HEK293 (cell line): ENCODE results near the gene TMEM120A.

Source experiments
- CTCF ChIA-PET: fragments of 350-600 bp; formaldehyde crosslinking; extraction: SDS; loops from one replicate; lab custom pipeline; 2021; ENCODE audit warnings: antibody characterized with exemption; lab: Yijun Ruan, JAX
- POLR2A ChIA-PET: fragments of 300-600 bp; formaldehyde crosslinking; extraction: SDS; loops from one replicate; lab custom pipeline; 2020; ENCODE audit warnings: antibody characterized with exemption, inconsistent platforms; lab: Yijun Ruan, JAX
- H3K27ac ChIP-seq: fragments of 200-500 bp; sonication (Bioruptor generic); 2 replicates; pipeline ENCODE4 v1.5.1; 2014; ENCODE audit warnings: low read depth, low read length, control low read depth, inconsistent platforms; ENCODE audit errors: extremely low read depth
- H3K36me3 ChIP-seq, 2 experiments: fragments of 200-500 bp in 1 of 2; sonication (Bioruptor generic) in 1 of 2; 1 replicate in 1 of 2; 2 replicates in 1 of 2; pipeline ENCODE4 v1.5.1; 2014 to 2017; ENCODE audit warnings: inconsistent platforms in 2 of 2, low read length in 2 of 2; ENCODE audit not compliant: control insufficient read depth in 2 of 2, insufficient read depth in 1 of 2
- H3K4me1 ChIP-seq: fragments of 200-500 bp; sonication (Bioruptor generic); 2 replicates; pipeline ENCODE4 v1.5.1; 2014; ENCODE audit warnings: mild to moderate bottlenecking, low read length, inconsistent platforms; ENCODE audit not compliant: control insufficient read depth, insufficient read depth
- H3K4me3 ChIP-seq: 2 replicates; pipeline ENCODE4 v1.5.1; 2011; ENCODE audit warnings: low read depth, mild to moderate bottlenecking, control low read depth, low read length, moderate library complexity
- H3K9me3 ChIP-seq: fragments of 200-500 bp; sonication (Bioruptor generic); 2 replicates; pipeline ENCODE4 v1.5.1; 2014; ENCODE audit warnings: low read depth, low read length, inconsistent platforms; ENCODE audit not compliant: control insufficient read depth, insufficient read depth
- BCL6B ChIP-seq: fragments of 450-650 bp; formaldehyde crosslinking; IDR thresholded peaks from 2 replicates; pipeline ENCODE4 v1.5.1; 2017; ENCODE audit warnings: missing biosample characterization, missing genetic modification characterization
- HOXA7 ChIP-seq: sonication (generic); formaldehyde crosslinking; IDR thresholded peaks from 2 replicates; pipeline ENCODE4 v1.8.1; 2022; ENCODE audit warnings: missing genetic modification reagents, borderline replicate concordance
- PRDM1 ChIP-seq: fragments of 450-650 bp; formaldehyde crosslinking; IDR thresholded peaks from 2 replicates; pipeline ENCODE4; 2016; ENCODE audit warnings: missing biosample characterization, missing genetic modification characterization
- REST ChIP-seq: fragments of 450-650 bp; formaldehyde crosslinking; IDR thresholded peaks from 2 replicates; pipeline ENCODE4 v1.5.1; 2016; ENCODE audit warnings: missing biosample characterization, missing genetic modification characterization
- ZBTB6 ChIP-seq: fragments of 450-650 bp; formaldehyde crosslinking; IDR thresholded peaks from 2 replicates; pipeline ENCODE4 v1.5.1; 2017; ENCODE audit warnings: missing biosample characterization, missing genetic modification characterization
- ZNF16 ChIP-seq: fragments of 450-650 bp; formaldehyde crosslinking; IDR thresholded peaks from 2 replicates; pipeline ENCODE4 v1.5.1; 2016; ENCODE audit warnings: low read depth, missing biosample characterization, missing genetic modification characterization
- ZNF248 ChIP-seq: fragments of 450-650 bp; formaldehyde crosslinking; IDR thresholded peaks from 2 replicates; pipeline ENCODE4 v1.5.1; 2017; ENCODE audit warnings: missing biosample characterization, missing genetic modification characterization
- ZNF292 ChIP-seq: fragments of 450-650 bp; formaldehyde crosslinking; IDR thresholded peaks from 2 replicates; pipeline ENCODE4 v1.5.1; 2016; ENCODE audit warnings: low read depth, missing biosample characterization, missing genetic modification characterization, borderline replicate concordance
- ZNF311 ChIP-seq: fragments of 450-650 bp; formaldehyde crosslinking; IDR thresholded peaks from 2 replicates; pipeline ENCODE4 v1.5.1; 2017; ENCODE audit warnings: missing biosample characterization, missing genetic modification characterization, borderline replicate concordance
- ZNF350 ChIP-seq: fragments of 450-650 bp; formaldehyde crosslinking; IDR thresholded peaks from 2 replicates; pipeline ENCODE4 v1.5.0; 2017; ENCODE audit warnings: missing biosample characterization, mild to moderate bottlenecking, missing genetic modification characterization
- ZNF488 ChIP-seq: fragments of 450-650 bp; formaldehyde crosslinking; IDR thresholded peaks from 2 replicates; pipeline ENCODE4 v1.5.1; 2016; ENCODE audit warnings: missing biosample characterization, missing genetic modification characterization
- ZNF623 ChIP-seq: fragments of 450-650 bp; formaldehyde crosslinking; IDR thresholded peaks from 2 replicates; pipeline ENCODE4 v1.5.1; 2016; ENCODE audit warnings: missing biosample characterization, missing genetic modification characterization
- ZNF747 ChIP-seq: fragments of 450-650 bp; formaldehyde crosslinking; IDR thresholded peaks from 2 replicates; pipeline ENCODE4 v1.5.1; 2016; ENCODE audit warnings: missing biosample characterization, missing genetic modification characterization
- ZNF768 ChIP-seq: fragments of 450-650 bp; formaldehyde crosslinking; IDR thresholded peaks from 2 replicates; pipeline ENCODE4 v1.5.1; 2018; ENCODE audit warnings: missing biosample characterization, mild to moderate bottlenecking, missing genetic modification characterization
- ZSCAN30 ChIP-seq: fragments of 450-650 bp; IDR thresholded peaks from 2 replicates; pipeline ENCODE4 v1.5.1; 2018; ENCODE audit warnings: missing biosample characterization, mild to moderate bottlenecking, missing genetic modification characterization, moderate library complexity
- ZSCAN5A ChIP-seq: fragments of 450-650 bp; formaldehyde crosslinking; IDR thresholded peaks from 2 replicates; pipeline ENCODE4 v1.5.1; 2016; ENCODE audit warnings: missing biosample characterization, missing genetic modification characterization

The TMEM120A gene

GRCh38 chr7:75996476-75996875 is 2.1 kb upstream of the TMEM120A start:
- no peak overlapping the region for H3K4me3 ChIP-seq
- POLR2A ChIA-PET = no interaction called here

GRCh38 chr7:75995996-75996395 is 1.6 kb upstream of the TMEM120A start:
- ChIA-PET POLR2A (no interaction called here), CTCF (interaction anchor here (0.5 kb wide), 1 partner anchor 24 kb away, joined by 5 read pairs; no protein-coding TSS in a partner anchor)
- H3K27ac ChIP-seq = no peak overlapping the region
- no peak overlapping the region for H3K4me3 ChIP-seq
- TF ChIP-seq ZSCAN5A (tag by site-specific recombination) (no peak), ZBTB6 (no peak)
- peaks cover 8 to 14% of the 10 kb centered on the region in 2 experiments; a peak in 2 of 3 replicates for H3K36me3 ChIP-seq
- H3K4me1 ChIP-seq = no peaks in the 10 kb centered on the region
- H3K9me3 ChIP-seq = no peaks in the 10 kb centered on the region

More at GRCh38 chr7:75996476-75996875, 2.1 kb upstream of the TMEM120A start:
- CTCF ChIA-PET = interaction anchor here (0.9 kb wide), 1 partner anchor 18 kb away, joined by 3 read pairs; no protein-coding TSS in a partner anchor
- Histone ChIP-seq H3K9me3 (no peaks in the 10 kb centered on the region), H3K36me3 (peaks cover 8 to 17% of the 10 kb centered on the region in 2 experiments; a peak in 2 of 3 replicates), H3K4me1 (no peaks in the 10 kb centered on the region), H3K27ac (no peak overlapping the region)
- TF ChIP-seq ZNF488 (tag by site-specific recombination) (no peak), ZNF248 (tag by site-specific recombination) (no peak), ZNF292 (tag by site-specific recombination) (no peak), ZNF623 (tag by site-specific recombination) (no peak), HOXA7 (CRISPR knock-in tag) (no peak), ZNF16 (no peak), ZNF311 (tag by site-specific recombination) (no peak), ZNF747 (tag by site-specific recombination) (no peak), REST (tag by site-specific recombination) (no peak), PRDM1 (tag by site-specific recombination) (no peak), ZNF350 (tag by site-specific recombination) (no peak), BCL6B (tag by site-specific recombination) (no peak), ZSCAN30 (tag by site-specific recombination) (no peak), ZNF768 (tag by site-specific recombination) (no peak)
